ENCODE measurements around the gene TBX21. TPM values are rescaled to one million over a fixed set of nuclear protein-coding genes. Genes with fewer than 3 reads are reported as not detected.

TBX21 gene
- polyA plus RNA-seq, 1 donor from 2014 or later, result 10.0 TPM

DNA sequence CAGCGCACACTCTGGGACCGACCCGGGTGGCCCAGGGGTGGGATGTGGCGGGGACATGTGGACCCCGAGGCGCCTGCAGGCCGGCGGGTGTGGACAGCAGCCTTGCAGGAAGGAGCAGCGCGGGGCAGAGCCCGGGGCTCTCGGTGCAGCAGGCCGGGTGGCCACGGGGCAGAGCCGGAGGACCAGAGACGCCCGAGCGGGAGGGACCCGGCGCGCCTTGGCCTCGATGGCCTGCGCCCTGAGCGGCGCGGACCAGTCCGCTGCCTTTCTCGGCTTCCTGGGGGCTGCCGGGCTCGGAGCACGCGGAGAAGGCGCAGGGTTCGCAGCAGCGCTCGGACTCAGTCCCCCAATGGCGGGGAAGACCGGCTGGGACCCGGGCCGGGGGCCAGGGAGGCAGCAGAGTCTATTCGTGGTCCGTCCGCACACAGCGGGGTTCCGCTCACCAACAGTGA is 45.2 kb downstream of the TBX21 start:
- no peak overlapping the region for H3K27ac Mint-ChIP-seq
- peaks cover 0 to 1% (median 0%) of the 10 kb centered on the region in 3 donors for H3K9me3 Mint-ChIP-seq
- H3K36me3 Mint-ChIP-seq, result no peaks in the 10 kb centered on the region
- H3K27me3 Mint-ChIP-seq, result peaks cover 29% of the 10 kb centered on the region
- H3K4me3 Mint-ChIP-seq, result no peak overlapping the region
- H3K4me1 Mint-ChIP-seq, result no peaks in the 10 kb centered on the region

DNA sequence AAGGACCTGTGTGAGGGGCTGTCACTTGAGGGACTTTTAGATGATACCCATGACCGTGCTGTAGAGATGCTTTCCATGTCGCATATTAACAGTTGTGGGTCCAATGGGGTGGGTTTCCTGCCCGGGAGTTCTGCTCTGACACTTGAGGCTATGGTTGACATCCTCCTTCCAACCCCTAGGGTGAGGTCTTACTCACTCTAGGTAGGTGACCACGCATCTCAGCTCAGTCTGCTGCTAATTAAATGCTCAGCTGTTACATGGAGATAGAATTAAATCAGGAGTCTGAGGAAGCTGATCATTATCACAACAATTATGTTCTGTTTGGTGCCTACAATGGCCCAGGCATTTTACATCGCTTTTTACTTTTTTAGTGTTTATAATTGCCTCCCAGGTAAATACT is 48.4 kb downstream of the TBX21 start:
- Mint-ChIP-seq H3K4me1 (no peaks in the 10 kb centered on the region), H3K27me3 (peaks cover 12% of the 10 kb centered on the region), H3K36me3 (no peaks in the 10 kb centered on the region), H3K4me3 (no peak overlapping the region), H3K27ac (no peak overlapping the region), H3K9me3 (no peaks in the 10 kb centered on the region)

DNA sequence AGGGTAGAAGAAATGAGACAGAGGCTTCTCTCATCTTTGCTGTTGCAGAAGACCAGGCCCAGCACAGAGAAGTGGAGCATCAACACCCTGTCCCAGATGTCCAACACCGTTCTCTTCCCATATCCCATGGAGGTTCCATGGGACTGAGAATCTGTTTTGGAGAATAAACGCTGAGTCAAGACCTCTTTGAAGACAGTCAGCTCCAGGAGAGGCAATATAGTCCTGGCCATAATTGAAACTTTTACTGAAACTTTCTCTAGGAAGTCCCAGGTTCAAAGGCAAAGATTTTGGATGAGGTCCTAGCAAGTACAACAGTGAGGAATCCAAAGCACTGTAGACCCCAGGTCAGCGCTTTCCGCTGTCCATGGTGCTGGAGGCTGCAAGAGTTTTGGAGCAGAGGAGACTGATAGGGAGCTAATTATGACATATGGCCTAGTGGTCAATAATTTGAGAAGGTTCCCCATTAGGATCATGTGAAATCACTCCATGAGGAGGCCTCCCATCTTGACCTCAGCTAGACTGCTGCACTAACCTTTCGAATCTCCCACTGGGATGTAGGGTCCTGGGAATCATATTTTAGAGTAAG is 52.6 kb downstream of the TBX21 start:
- Mint-ChIP-seq H3K27me3 (peaks cover 20% of the 10 kb centered on the region), H3K4me3 (no peak overlapping the region), H3K27ac (peak overlapping the region in 1 of 3 donors; percentile 53), H3K36me3 (no peaks in the 10 kb centered on the region), H3K9me3 (no peaks in the 10 kb centered on the region), H3K4me1 (peaks cover 4 to 9% (median 5%) of the 10 kb centered on the region in 3 donors)

DNA sequence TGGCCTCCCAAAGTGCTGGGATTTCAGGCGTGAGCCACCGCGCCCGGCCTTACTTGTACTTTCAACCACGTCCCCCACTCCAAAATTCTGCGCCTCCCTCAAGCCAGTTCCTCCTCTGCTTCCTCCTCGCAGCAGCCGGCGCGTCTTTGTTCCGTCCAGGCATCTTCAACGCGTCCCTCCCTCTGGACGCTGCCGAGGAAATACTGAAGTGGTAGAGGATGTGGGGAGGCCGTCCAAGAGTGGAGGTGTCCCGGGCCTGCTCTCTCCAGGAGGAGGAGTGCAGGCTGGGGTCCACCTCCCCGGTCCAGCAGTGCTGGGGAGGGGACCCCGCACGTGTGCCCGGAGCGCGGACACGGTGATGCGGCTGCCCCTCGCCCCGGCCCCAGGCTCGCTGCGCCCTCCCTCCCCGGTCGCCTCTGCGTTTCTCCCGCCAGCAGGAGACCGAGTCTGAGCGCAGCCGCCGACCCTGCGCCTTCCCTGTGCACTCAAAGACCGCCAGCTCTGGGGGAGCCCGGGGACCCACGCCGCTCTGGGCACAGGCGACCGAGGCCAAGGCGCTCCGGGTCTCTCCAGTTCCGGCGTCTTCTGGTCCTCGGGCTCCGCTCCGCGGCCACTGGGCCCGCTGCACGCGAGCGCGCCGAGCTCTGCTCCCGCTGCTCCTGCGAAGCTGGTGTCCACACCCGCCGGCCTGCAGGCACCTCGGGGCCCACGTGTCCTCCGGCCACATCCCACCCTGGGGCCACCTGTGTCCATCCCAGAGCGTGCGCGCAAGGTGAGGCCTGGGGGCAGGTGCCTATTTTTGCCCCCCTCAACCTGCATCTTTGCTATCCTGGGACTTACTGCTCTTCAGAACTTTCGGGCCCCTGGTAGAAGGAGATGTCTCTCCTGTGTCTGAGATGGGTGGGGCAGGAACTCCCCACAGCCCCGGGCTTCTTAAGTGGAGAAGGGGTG is 56.9 kb downstream of the TBX21 start:
- peak overlapping the region in 3 of 4 donors; percentile 69 to 93 (median 86) for H3K4me3 Mint-ChIP-seq
- H3K4me1 Mint-ChIP-seq, result peaks cover 4 to 11% (median 5%) of the 10 kb centered on the region in 3 donors
- H3K27ac Mint-ChIP-seq, result peak overlapping the region in 1 of 3 donors; percentile 13
- H3K27me3 Mint-ChIP-seq, result peaks cover 43% of the 10 kb centered on the region
- H3K36me3 Mint-ChIP-seq, result no peaks in the 10 kb centered on the region
- no peaks in the 10 kb centered on the region for H3K9me3 Mint-ChIP-seq

GRCh38 chr17:47791025-47791424 is 58.0 kb downstream of the TBX21 start:
- Mint-ChIP-seq H3K27ac (no peak overlapping the region), H3K4me1 (peaks cover 4 to 11% (median 5%) of the 10 kb centered on the region in 3 donors), H3K9me3 (no peaks in the 10 kb centered on the region), H3K36me3 (no peaks in the 10 kb centered on the region), H3K4me3 (peak overlapping the region in 2 of 4 donors; percentile 79 to 86), H3K27me3 (peaks cover 41% of the 10 kb centered on the region)

DNA sequence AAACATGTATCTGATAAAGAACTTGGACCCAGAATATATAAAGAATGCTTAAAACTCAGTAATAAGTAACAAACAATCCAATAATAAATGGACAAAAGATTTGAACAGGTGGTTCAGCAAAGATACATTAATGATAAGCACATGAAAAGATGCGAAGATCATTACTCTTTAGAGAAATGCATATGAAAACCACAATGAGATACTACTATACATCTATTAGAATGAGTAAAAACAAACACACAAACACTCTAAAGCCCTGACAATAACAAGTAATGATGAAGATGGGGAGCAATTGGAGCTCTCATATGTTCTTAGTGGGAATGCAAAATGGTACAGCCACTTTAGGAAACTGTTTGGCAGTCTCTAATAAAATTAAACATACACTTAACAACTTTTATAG is 59.4 kb downstream of the TBX21 start:
- peaks cover 43% of the 10 kb centered on the region for H3K27me3 Mint-ChIP-seq

DNA sequence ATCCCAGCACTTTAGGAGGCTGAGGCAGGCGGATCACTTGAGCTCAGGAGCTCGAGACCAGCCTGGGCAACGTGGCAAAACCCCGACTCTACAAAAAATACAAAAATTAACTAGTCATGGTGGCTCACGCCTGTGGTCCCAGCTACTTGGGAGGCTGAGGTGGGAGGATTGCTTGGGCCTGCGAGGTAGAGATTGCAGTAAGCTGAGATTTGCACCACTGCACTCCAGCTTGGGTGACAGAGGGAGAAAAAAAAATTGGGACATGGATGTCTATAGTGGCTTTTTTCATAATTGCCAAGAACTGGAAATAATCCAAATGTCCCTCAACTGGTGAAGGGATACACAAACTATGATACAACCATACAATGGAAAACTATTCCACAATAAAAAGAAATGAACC is 59.9 kb downstream of the TBX21 start:
- no peak overlapping the region for H3K27ac Mint-ChIP-seq
- peaks cover 45% of the 10 kb centered on the region for H3K27me3 Mint-ChIP-seq
- no peak overlapping the region for H3K4me3 Mint-ChIP-seq
- H3K9me3 Mint-ChIP-seq, result no peaks in the 10 kb centered on the region
- H3K36me3 Mint-ChIP-seq, result no peaks in the 10 kb centered on the region
- peaks cover 4 to 8% (median 5%) of the 10 kb centered on the region in 3 donors for H3K4me1 Mint-ChIP-seq

More for the DNA sequence above, 59.4 kb downstream of the TBX21 start:
- Mint-ChIP-seq H3K4me3 (no peak overlapping the region), H3K36me3 (no peaks in the 10 kb centered on the region), H3K27ac (no peak overlapping the region), H3K9me3 (no peaks in the 10 kb centered on the region), H3K4me1 (peaks cover 4 to 11% (median 5%) of the 10 kb centered on the region in 3 donors)

Other genes with a start within 250 kb of the TBX21 start
- gene NPEPPS, start 202.1 kb upstream of the TBX21 start, polyA plus RNA-seq, result 45.0 TPM
- gene KPNB1, start 83.3 kb upstream of the TBX21 start, polyA plus RNA-seq, result 28.4 TPM
- 0.24 TPM for gene TBKBP1, start 39.1 kb upstream of the TBX21 start, polyA plus RNA-seq
- gene OSBPL7, start 88.6 kb downstream of the TBX21 start, polyA plus RNA-seq, result 8.7 TPM
- 36.2 TPM for gene MRPL10, start 98.3 kb downstream of the TBX21 start, polyA plus RNA-seq
- gene LRRC46, start 98.4 kb downstream of the TBX21 start, polyA plus RNA-seq, result 0.90 TPM
- 19.8 TPM for gene SCRN2, start 108.0 kb downstream of the TBX21 start, polyA plus RNA-seq
- not detected for gene SP6, start 117.9 kb downstream of the TBX21 start, polyA plus RNA-seq
- gene SP2, start 163.0 kb downstream of the TBX21 start, polyA plus RNA-seq, result 13.7 TPM
- gene PNPO, start 208.3 kb downstream of the TBX21 start, polyA plus RNA-seq, result 17.4 TPM
- gene PRR15L, start 224.6 kb downstream of the TBX21 start, polyA plus RNA-seq, result not detected
- 80.0 TPM for gene CDK5RAP3, start 237.9 kb downstream of the TBX21 start, polyA plus RNA-seq

All from IgD-negative memory B cell (primary cell).